Measurements from ENCODE around the gene MTHFD1L.

The MTHFD1L gene

DNA sequence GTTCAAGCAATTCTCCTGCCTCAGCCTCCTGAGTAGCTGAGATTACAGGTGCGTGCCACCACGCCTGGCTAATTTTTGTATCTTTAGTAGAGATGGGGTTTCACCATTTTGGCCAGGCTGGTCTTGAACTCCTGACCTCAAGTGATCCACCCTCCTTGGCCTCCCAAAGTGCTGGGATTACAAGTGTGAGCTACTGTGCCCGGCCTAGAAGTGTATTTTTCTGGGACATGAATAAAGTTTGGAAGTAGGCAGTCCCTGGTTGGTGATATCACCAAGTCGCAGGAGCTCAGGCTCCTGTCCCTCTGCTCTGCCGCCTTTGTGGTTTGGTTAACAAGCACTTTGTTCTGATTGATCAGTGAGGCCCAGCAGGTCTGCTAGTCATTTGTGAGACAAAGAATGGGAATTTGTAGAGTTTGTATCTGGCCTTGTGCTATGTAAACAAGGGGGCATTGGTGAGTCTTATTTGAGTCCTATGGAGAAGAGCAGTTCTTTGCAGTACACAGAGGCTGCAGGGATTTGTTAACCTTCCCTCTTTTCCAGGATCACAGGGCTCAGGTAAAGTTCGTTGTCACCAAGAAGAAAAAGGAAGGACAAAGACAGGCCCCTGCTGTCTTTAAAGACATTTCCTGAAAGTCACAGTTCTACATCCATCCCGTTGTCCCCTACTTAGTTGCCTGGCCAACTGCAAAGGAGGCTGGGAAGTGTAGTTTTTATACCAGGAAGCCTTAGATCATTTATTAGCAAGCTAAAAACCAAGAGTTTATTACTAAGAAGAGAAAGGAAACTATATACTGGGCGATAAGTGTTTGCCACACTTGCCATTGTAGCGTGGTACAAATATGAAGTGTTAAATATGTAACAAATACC is 13.1 kb downstream of the MTHFD1L start:
- DNase-seq (ENCODE audit: insufficient read length, low spot score) (no peak), FAIRE-seq (no peak)
- TF ChIP-seq POLR2A (IDR thresholded peaks at IDR 0.05; ENCODE audit: low read depth, low read length): no peak

- FAIRE-seq: no peak
- DNase-seq (ENCODE audit: insufficient read length, low spot score): no peak
- no peak for TF ChIP-seq POLR2A (IDR thresholded peaks at IDR 0.05; ENCODE audit: low read depth, low read length)
Observed at GRCh38 chr6:150880336-150880735, 14.8 kb downstream of the MTHFD1L start.

DNA sequence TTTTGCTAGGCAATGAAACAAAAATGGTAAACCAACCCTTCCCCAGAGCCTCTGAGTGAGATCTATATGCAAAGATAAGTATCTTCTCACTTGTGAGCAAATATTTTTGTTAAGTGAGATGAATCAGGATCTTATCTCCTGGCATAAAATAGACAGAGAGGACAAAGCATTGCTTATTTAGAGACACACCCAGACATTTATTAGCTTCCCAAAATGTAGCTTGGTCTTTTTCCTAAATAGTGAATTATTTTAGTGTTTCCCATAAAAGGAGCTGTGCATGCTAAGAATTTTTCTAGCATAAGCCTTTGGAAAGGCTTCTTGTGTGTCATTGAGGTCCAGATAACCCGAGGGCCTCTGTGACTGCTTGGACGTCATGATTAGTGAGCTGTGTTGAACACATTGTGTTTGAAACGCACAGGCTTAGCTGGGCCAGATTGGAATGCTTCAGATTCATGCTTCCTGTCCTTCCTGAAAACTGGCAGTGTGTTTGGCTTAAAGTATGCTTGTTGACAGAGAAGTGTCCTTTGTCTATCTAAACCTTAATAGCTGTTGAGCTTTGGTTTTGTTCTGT is 16.5 kb downstream of the MTHFD1L start:
- no peak for FAIRE-seq
- DNase-seq (ENCODE audit: insufficient read length, low spot score): no peak
- no peak for TF ChIP-seq POLR2A (IDR thresholded peaks at IDR 0.05; ENCODE audit: low read depth, low read length)

DNA sequence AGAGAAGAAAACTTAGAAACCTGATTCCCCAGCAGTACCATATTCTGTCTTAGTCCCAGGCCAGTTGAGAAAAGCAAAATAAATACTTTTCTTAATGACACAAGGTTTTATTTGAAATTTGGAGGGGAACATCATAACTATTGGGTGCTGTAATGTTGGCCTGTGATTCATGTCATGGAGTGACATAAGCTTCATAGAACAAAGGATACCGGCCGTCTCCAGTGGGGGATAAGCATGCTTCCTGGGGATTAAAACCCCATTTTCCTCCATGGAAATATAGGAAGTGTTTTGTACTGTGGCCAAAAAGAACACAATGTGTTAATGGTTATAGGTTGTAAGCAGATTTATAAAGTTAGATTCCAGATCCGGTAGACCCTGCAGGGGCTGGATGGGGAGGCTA is 18.0 kb downstream of the MTHFD1L start:
- no peak for TF ChIP-seq POLR2A (IDR thresholded peaks at IDR 0.05; ENCODE audit: low read depth, low read length)
- FAIRE-seq: no peak
- no peak for DNase-seq (ENCODE audit: insufficient read length, low spot score)

GRCh38 chr6:150886155-150886554 is 20.7 kb downstream of the MTHFD1L start:
- TF ChIP-seq POLR2A (IDR thresholded peaks at IDR 0.05; ENCODE audit: low read depth, low read length): no peak
- FAIRE-seq (no peak), DNase-seq (ENCODE audit: insufficient read length, low spot score) (no peak)

DNA sequence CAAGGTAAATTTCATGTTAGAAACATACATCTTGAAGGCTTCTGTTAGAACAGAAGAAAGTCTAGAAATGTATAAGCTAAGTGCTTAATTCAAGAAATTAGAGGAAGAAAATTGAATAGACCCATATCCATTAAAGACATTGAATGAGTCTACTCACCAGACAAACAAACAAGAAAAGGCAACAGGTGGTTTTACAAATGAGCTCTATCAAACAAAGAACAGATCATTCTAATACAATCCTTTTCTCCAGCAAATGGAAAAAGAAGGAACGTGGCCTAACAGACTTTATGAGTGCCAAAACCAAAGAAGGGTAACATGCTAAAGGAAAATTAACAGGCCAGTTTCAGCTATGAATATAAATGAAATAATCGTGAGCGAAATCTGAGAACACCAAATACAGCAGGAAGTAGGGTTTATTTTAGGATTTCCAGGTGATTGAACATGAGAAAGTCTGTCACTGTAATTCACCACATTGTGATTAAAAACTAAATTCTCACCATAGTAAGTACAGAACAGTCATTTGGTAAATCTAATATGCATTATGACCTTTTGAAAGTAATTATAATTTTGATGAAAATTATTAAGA is 22.6 kb downstream of the MTHFD1L start:
- TF ChIP-seq POLR2A (IDR thresholded peaks at IDR 0.05; ENCODE audit: low read depth, low read length): no peak
- DNase-seq (ENCODE audit: insufficient read length, low spot score) (no peak), FAIRE-seq (no peak)

DNA sequence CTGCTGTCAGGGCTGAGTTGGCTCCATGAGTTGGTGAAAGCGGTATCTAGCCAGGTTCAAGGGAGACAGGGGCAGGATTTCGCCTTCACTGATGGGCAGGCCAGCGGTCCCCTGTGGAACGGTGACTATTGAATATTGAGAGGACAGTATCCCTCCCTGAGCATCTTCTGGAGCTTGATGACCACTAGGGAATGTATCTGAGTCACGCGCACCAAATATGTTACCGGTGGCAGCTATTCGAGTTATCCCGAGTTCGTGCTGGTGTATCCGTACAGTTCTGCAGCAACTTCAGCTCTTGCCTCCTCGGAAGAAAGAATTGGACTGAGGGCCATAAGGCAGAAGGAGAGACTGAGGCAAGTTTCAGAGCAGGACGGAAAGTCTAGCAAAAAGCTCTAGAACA is 24.8 kb downstream of the MTHFD1L start:
- TF ChIP-seq POLR2A (IDR thresholded peaks at IDR 0.05; ENCODE audit: low read depth, low read length): no peak
- no peak for DNase-seq (ENCODE audit: insufficient read length, low spot score)
- FAIRE-seq: no peak

GRCh38 chr6:150891888-150892485 is 26.5 kb downstream of the MTHFD1L start:
- TF ChIP-seq POLR2A (IDR thresholded peaks at IDR 0.05; ENCODE audit: low read depth, low read length): no peak
- no peak for FAIRE-seq
- DNase-seq (ENCODE audit: insufficient read length, low spot score): no peak

GRCh38 chr6:150894191-150894744 is 28.8 kb downstream of the MTHFD1L start:
- no peak for DNase-seq (ENCODE audit: insufficient read length, low spot score)
- TF ChIP-seq POLR2A (IDR thresholded peaks at IDR 0.05; ENCODE audit: low read depth, low read length): no peak
- no peak for FAIRE-seq

DNA sequence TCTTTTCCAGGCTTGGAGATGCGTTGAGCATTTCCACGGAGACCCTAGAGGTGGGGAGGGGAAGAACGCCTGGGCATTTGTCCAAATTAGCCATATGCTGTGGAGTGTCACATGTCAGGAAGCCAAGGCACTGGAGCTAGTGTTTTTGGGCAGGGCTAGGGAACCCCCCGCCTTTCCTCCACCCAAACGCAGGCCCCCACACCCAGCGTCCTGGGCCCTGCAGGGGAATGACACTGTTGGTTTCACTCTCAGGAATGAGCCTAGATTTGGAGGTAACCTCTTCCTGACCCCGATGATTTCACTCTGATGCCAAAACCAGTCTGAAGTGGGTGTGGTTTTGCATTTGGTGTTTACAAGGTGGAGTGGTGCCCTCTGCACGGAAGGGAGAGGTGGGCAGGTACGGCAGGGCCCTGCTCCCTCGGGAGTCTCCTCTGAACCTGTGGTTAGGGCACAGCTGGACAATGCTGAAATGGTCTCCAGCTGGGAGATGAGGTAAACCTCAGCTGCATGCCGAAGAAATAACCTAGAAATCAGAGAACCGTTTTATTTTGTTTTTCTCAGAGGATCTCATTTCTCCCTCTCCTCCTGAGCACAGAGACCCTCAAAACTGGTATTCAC is 29.5 kb downstream of the MTHFD1L start:
- FAIRE-seq (no peak), DNase-seq (ENCODE audit: insufficient read length, low spot score) (no peak)
- TF ChIP-seq POLR2A (IDR thresholded peaks at IDR 0.05; ENCODE audit: low read depth, low read length): no peak

DNA sequence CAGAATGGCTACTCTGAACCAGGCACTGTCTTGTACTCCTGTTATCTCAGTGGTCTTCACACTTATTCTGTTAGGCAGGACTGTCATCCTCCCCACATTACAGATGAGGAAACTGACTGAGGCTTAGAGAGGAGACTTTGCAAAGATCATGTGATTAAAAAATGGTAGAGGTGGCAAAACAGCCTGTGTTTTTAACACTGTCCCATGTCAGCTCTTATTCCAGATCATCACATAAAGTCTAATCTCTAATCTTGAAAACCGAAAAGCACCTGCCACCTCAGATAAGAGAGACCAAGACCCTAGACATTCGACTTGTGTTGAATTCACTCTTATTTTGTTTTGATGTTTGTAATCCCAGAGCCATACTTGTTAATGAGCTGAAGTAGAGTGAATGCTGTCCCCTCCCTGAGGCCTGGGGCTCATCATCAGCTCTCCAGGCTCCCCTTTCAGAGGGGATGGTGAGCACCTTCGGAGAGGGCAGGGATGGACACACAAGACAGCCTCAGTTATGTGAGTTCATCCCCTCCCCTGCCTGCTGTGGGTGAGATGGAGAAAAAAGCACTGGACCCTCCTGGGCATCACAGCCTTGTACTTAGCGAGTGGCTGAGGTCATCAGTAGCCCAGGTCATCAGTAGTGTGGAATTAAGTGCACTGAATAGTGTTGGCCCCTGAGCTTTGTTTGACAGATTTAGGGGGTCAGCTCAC is 30.6 kb downstream of the MTHFD1L start:
- DNase-seq (ENCODE audit: insufficient read length, low spot score) (no peak), FAIRE-seq (no peak)
- TF ChIP-seq POLR2A (IDR thresholded peaks at IDR 0.05; ENCODE audit: low read depth, low read length): no peak

DNA sequence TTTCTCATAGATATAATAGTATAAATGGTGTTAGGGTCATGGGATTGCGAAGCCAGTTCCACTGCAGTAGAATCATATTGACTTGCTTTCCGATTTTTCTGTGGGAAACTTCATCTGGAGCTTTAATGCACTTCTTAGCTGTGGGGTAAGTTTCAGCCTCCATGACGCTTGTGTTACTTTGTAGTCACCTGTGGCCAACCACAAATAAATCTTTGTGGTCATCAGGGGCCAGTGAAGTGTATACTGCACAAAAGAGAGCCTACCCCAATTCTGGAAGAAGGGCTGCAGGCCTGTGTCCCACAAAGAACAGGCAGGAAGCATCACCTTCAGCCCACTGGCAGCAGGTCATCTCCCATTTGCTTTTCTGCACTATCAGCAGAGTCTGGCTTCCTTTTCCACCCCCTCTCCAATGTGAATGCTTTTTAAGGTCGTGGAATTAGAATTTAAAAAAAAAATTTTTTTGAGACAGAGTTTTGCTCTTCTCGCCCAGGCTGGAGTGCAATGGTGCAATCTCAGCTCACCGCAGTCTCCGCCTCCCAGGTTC is 32.0 kb downstream of the MTHFD1L start:
- no peak for DNase-seq (ENCODE audit: insufficient read length, low spot score)
- TF ChIP-seq POLR2A (IDR thresholded peaks at IDR 0.05; ENCODE audit: low read depth, low read length): no peak
- no peak for FAIRE-seq

All from H54 (cell line).